HCT116 (cell line): ENCODE measurements around the gene KRT74. TPM values are rescaled to one million over a fixed set of nuclear protein-coding genes. Genes with fewer than 3 reads are reported as not detected.

Experiments used
- ATAC-seq: fragments of 200-7000 bp; cut with Tn5 transposase; 2 replicates; pipeline ENCODE4 v1.9.1; 2020; ENCODE audit warnings: mild to moderate bottlenecking, moderate library complexity
- BruUV-seq: library from RNA; stranded (reverse); fragments of 400-500 nt; replicated peaks from 2 replicates; lab custom pipeline; 2021; lab: Mats Ljungman, UMichigan
- CTCF ChIA-PET: fragments of 300-600 bp; sonication (Branson Sonifier 250); formaldehyde crosslinking; loops from one replicate; lab custom pipeline; 2021; ENCODE audit warnings: antibody characterized with exemption; lab: Charles Lee
- POLR2A ChIA-PET: fragments of 300-600, 350-600 bp; sonication (Branson Sonifier 250); formaldehyde crosslinking; loops from one replicate; lab custom pipeline; 2021; ENCODE audit warnings: antibody characterized with exemption; lab: Charles Lee
- RAD21 ChIA-PET, 2 experiments: fragments of 300-600 bp; sonication (Branson Sonifier 250); formaldehyde crosslinking; loops; one replicate each; lab custom pipeline; 2023; ENCODE audit warnings: low total read pairs in 2 of 2; ENCODE audit not compliant: uncharacterized antibody in 2 of 2, unreplicated experiment in 2 of 2, low non-redundant PET in 1 of 2; lab: Charles Lee
- DNase-seq: peaks from one replicate; pipeline ENCODE4 v3.0.0-alpha.2; 2010; ENCODE audit warnings: low read depth, low spot score
- H2AFZ ChIP-seq: fragments of 200-600 bp; shearing (Covaris generic), sonication (generic); 2 replicates; pipeline ENCODE4 v1.6.1; 2017; ENCODE audit warnings: low read depth, mixed run types, mixed read lengths, antibody characterized with exemption, low read length; ENCODE audit not compliant: poor library complexity, severe bottlenecking
- H3K27ac ChIP-seq: 2 replicates; pipeline ENCODE4 v1.5.1; 2012; ENCODE audit warnings: low read depth, low read length
- H3K27me3 ChIP-seq: fragments of 200-600 bp; sonication (generic); 2 replicates; pipeline ENCODE4 v1.6.1; 2016; ENCODE audit warnings: mixed run types, low read length, mixed read lengths; ENCODE audit not compliant: insufficient read depth
- H3K36me3 ChIP-seq, 2 experiments: fragments of 200-500 bp in 1 of 2; fragments of 200-600 bp in 1 of 2; sonication (Bioruptor generic) in 1 of 2; sonication (generic) in 1 of 2; 2 replicates each; pipeline versions ENCODE4 v1.5.1 to v1.6.1; 2014 to 2016; ENCODE audit warnings: low read length in 2 of 2, inconsistent platforms in 1 of 2, mixed read lengths in 1 of 2, mixed run types in 1 of 2; ENCODE audit not compliant: insufficient read depth in 2 of 2, control insufficient read depth in 1 of 2
- H3K4me1 ChIP-seq, 2 experiments: fragments of 200-600 bp in 1 of 2; sonication (generic) in 1 of 2; 2 replicates each; pipeline versions ENCODE4 v1.5.1 to v1.6.1; 2012 to 2017; ENCODE audit warnings: low read length in 2 of 2, inconsistent platforms in 1 of 2, mild to moderate bottlenecking in 1 of 2, mixed read lengths in 1 of 2, mixed run types in 1 of 2, moderate library complexity in 1 of 2; ENCODE audit not compliant: insufficient read depth in 2 of 2, control insufficient read depth in 1 of 2
- H3K4me2 ChIP-seq: fragments of 200-600 bp; sonication (generic); 2 replicates; pipeline ENCODE4 v1.6.1; 2017; ENCODE audit warnings: mixed run types, low read length, mixed read lengths
- H3K4me3 ChIP-seq, 2 experiments: fragments of 200-600 bp in 1 of 2; sonication (generic) in 1 of 2; replicated peaks in 1 of 2; 2 replicates each; pipeline ENCODE4 v1.5.1; 2011 to 2016; ENCODE audit warnings: low read length in 2 of 2, control low read depth in 1 of 2, low read depth in 1 of 2, mild to moderate bottlenecking in 1 of 2, mixed read lengths in 1 of 2, mixed run types in 1 of 2
- H3K79me2 ChIP-seq: fragments of 200-600 bp; sonication (generic); 2 replicates; pipeline ENCODE4 v1.6.1; 2017; ENCODE audit warnings: mild to moderate bottlenecking, mixed run types, low read length, moderate library complexity, mixed read lengths; ENCODE audit not compliant: insufficient read depth
- H3K9ac ChIP-seq: fragments of 200-600 bp; sonication (generic); 2 replicates; pipeline ENCODE4 v1.6.1; 2016; ENCODE audit warnings: low read length, mixed read lengths
- H3K9me2 ChIP-seq: fragments of 200-600 bp; sonication (generic), shearing (Covaris generic); 2 replicates; pipeline ENCODE4 v1.6.1; 2017; ENCODE audit warnings: mixed run types, mild to moderate bottlenecking, moderate library complexity; ENCODE audit not compliant: insufficient read depth
- H3K9me3 ChIP-seq, 2 experiments: fragments of 200-500 bp in 1 of 2; fragments of 200-600 bp in 1 of 2; sonication (Bioruptor generic) in 1 of 2; sonication (generic) in 1 of 2; 2 replicates each; pipeline ENCODE4 v1.6.1; 2014 to 2017; ENCODE audit warnings: low read length in 2 of 2, mixed read lengths in 2 of 2, inconsistent platforms in 1 of 2, low read depth in 1 of 2, mild to moderate bottlenecking in 1 of 2, mixed run types in 1 of 2, moderate library complexity in 1 of 2; ENCODE audit not compliant: control insufficient read depth in 1 of 2, insufficient read depth in 1 of 2
- H4K20me1 ChIP-seq: fragments of 200-600 bp; sonication (generic), shearing (Covaris generic); 2 replicates; pipeline ENCODE4 v1.6.1; 2017; ENCODE audit warnings: mixed run types, mild to moderate bottlenecking, moderate library complexity; ENCODE audit not compliant: insufficient read depth
- CBX3 ChIP-seq: IDR thresholded peaks from 2 replicates; pipeline ENCODE4 v1.6.1; 2012; ENCODE audit warnings: low read depth
- EGR1 ChIP-seq: IDR thresholded peaks from 2 replicates; pipeline ENCODE4 v1.6.1; 2012; ENCODE audit warnings: low read depth
- ELF1 ChIP-seq: IDR thresholded peaks from 2 replicates; pipeline ENCODE4 v1.6.1; 2012; ENCODE audit warnings: low read depth, borderline replicate concordance
- EZH2 ChIP-seq: fragments of 200-600 bp; sonication (generic); IDR thresholded peaks from 2 replicates; pipeline ENCODE4 v1.6.1; 2017; ENCODE audit warnings: antibody characterized with exemption, mixed run types
- EZH2phosphoT487 ChIP-seq: fragments of 200-600 bp; IDR thresholded peaks from 2 replicates; pipeline ENCODE4 v1.6.1; 2018; ENCODE audit warnings: antibody characterized with exemption, borderline replicate concordance
- FOSL1 ChIP-seq: IDR thresholded peaks from 2 replicates; pipeline ENCODE4 v1.6.1; 2012; ENCODE audit warnings: low read depth
- JUND ChIP-seq: IDR thresholded peaks from 2 replicates; pipeline ENCODE4 v1.6.1; 2012
- POLR2AphosphoS5 ChIP-seq: IDR thresholded peaks from 2 replicates; pipeline ENCODE4 v1.6.1; 2011; ENCODE audit warnings: mild to moderate bottlenecking, low read depth, low read length, moderate library complexity
- RAD21 ChIP-seq: IDR thresholded peaks from 2 replicates; pipeline ENCODE4 v1.6.1; 2012; ENCODE audit warnings: low read depth, mild to moderate bottlenecking
- SIN3A ChIP-seq: IDR thresholded peaks from 2 replicates; pipeline ENCODE4 v1.6.1; 2012; ENCODE audit warnings: low read depth
- SP1 ChIP-seq: IDR thresholded peaks from 2 replicates; pipeline ENCODE4 v1.6.1; 2012; ENCODE audit warnings: low read depth
- YY1 ChIP-seq: IDR thresholded peaks from 2 replicates; pipeline ENCODE4 v1.6.1; 2011; ENCODE audit warnings: low read length, low read depth, moderate library complexity, mild to moderate bottlenecking; ENCODE audit not compliant: insufficient replicate concordance; ENCODE audit errors: extremely low read depth
- ZFX ChIP-seq: fragments of 450-650 bp; IDR thresholded peaks from 2 replicates; pipeline ENCODE4 v1.6.1; 2017
- ZNF274 ChIP-seq: fragments of 200-500 bp; sonication (Bioruptor generic); IDR thresholded peaks from 2 replicates; pipeline ENCODE4 v1.6.1; 2014; ENCODE audit warnings: mild to moderate bottlenecking, low read depth, low read length, inconsistent platforms
- intact Hi-C: fragments of 100-400 bp; cut with micrococcal nuclease; formaldehyde crosslinking; loops from 2 replicates; pipeline ENCODE4 v1.10.0; 2022
- total RNA-seq: library from RNA; stranded (reverse); gene quantifications from one replicate; pipeline ENCODE4 v1.2.1, GENCODE V29; 2021; ENCODE audit not compliant: unreplicated experiment
- TF ChIP-seq, protein P1 (sequence below): IDR thresholded peaks from 2 replicates; pipeline ENCODE4 v1.6.1; 2012
- TF ChIP-seq, protein P2 (sequence below), 3 experiments: fragments of 200-600 bp in 1 of 3; sonication (generic) in 1 of 3; IDR thresholded peaks in 2 of 3; conservative IDR thresholded peaks in 1 of 3; 2 replicates each; pipeline ENCODE4 v1.5.1; 2012 to 2017; ENCODE audit warnings: low read depth in 2 of 3, low read length in 2 of 3, antibody characterized with exemption in 1 of 3, borderline replicate concordance in 1 of 3, control low read depth in 1 of 3, mild to moderate bottlenecking in 1 of 3, mixed read lengths in 1 of 3, mixed run types in 1 of 3, moderate library complexity in 1 of 3; ENCODE audit not compliant: insufficient read depth in 1 of 3

The KRT74 gene
- total RNA-seq, 1 experiment from 2014 or later: not detected

DNA sequence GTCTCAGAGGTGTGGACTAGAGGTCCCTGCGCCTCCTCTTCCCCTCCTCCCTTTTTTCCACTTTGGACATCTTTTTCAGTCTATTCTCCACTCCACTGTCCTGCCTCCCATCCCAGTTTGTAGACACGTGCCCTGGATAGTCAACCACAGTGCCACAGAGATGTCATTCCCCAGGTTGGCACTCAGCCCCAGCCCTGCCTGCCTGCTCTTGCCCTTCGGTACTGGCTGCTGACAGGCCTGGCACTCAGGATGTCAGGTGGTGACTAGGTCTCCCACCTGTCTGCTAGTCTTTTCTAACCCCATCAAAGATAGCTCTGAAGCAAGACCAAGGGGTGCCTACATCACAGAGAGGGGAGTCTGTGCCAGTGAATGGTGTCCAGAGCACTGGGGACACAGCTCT, 36.5 kb downstream of the KRT74 start:
- CTCF ChIA-PET: no interaction called here
- no peaks in the 10 kb centered on the region for H3K36me3 ChIP-seq

More for the DNA sequence above, 36.5 kb downstream of the KRT74 start:
- H3K79me2 ChIP-seq: no peaks in the 10 kb centered on the region
- no peak overlapping the region for H2AFZ ChIP-seq
- no TSS peak for BruUV-seq
- DNase-seq: no peak
- ChIA-PET POLR2A (no interaction called here), RAD21 (no interaction called here)
- intact Hi-C loops: no loop called here
- no peak for ATAC-seq
- TF ChIP-seq SP1: no peak
- no peak for TF ChIP-seq FOSL1
- TF ChIP-seq ZFX: no peak
- TF ChIP-seq, protein P1, sequence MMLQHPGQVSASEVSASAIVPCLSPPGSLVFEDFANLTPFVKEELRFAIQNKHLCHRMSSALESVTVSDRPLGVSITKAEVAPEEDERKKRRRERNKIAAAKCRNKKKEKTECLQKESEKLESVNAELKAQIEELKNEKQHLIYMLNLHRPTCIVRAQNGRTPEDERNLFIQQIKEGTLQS: no peak
- no peak for TF ChIP-seq CBX3
- no peak for TF ChIP-seq EZH2
- no peak for TF ChIP-seq POLR2AphosphoS5
- no peak for TF ChIP-seq ELF1
- TF ChIP-seq EZH2phosphoT487: no peak
- no peak for TF ChIP-seq EGR1
- TF ChIP-seq JUND: no peak
- no peak for TF ChIP-seq ZNF274
- TF ChIP-seq YY1: no peak
- TF ChIP-seq, protein P2, sequence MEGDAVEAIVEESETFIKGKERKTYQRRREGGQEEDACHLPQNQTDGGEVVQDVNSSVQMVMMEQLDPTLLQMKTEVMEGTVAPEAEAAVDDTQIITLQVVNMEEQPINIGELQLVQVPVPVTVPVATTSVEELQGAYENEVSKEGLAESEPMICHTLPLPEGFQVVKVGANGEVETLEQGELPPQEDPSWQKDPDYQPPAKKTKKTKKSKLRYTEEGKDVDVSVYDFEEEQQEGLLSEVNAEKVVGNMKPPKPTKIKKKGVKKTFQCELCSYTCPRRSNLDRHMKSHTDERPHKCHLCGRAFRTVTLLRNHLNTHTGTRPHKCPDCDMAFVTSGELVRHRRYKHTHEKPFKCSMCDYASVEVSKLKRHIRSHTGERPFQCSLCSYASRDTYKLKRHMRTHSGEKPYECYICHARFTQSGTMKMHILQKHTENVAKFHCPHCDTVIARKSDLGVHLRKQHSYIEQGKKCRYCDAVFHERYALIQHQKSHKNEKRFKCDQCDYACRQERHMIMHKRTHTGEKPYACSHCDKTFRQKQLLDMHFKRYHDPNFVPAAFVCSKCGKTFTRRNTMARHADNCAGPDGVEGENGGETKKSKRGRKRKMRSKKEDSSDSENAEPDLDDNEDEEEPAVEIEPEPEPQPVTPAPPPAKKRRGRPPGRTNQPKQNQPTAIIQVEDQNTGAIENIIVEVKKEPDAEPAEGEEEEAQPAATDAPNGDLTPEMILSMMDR (IDR thresholded peaks at IDR 0.05 in 2 of 3, conservative IDR thresholded peaks at IDR 0.05 in 1 of 3; ENCODE audit: borderline replicate concordance in 1 of 3, insufficient read depth in 1 of 3, low read depth in 2 of 3, low read length in 2 of 3): no peak
- no peak for TF ChIP-seq RAD21
- TF ChIP-seq SIN3A: no peak
- no peak overlapping the region for H3K4me3 ChIP-seq
- H3K9me3 ChIP-seq: no peaks in the 10 kb centered on the region
- no peaks in the 10 kb centered on the region for H4K20me1 ChIP-seq
- H3K27me3 ChIP-seq: no peaks in the 10 kb centered on the region
- no peak overlapping the region for H3K27ac ChIP-seq
- H3K4me2 ChIP-seq: no peak overlapping the region
- H3K9ac ChIP-seq: no peak overlapping the region
- H3K9me2 ChIP-seq: no peaks in the 10 kb centered on the region
- peaks cover 13 to 15% of the 10 kb centered on the region in 2 experiments for H3K4me1 ChIP-seq
